ENCODE data around the gene SMC1B. TPM values are rescaled to one million over a fixed set of nuclear protein-coding genes. Genes with fewer than 3 reads are reported as not detected.

Gene SMC1B
- total RNA-seq, 2 experiments from 2014 or later = 1.8 TPM

DNA sequence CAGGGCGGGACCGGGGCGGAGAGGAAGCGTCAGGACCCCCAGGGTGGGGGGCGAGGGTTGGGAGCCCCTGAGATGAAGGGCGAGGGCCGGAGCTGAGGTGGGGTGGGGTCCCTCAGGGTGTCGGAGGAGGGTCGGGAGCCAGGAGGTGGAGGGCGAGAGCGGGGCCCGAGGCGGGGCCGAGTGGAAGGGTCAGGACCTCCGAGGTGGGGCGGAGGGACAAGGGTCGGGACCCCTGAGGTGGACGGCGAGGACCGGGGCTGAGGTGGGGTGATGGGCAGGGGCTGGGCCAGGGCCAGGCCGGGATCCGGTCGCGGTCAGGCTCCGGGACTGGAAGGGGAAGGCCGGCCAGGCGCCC lies 409 bp downstream of the SMC1B start:
- no peak for TF ChIP-seq CTCF (IDR thresholded peaks at IDR 0.05)
- ATAC-seq (no peak), DNase-seq (no peak)
- peaks cover 1% of the 10 kb centered on the region for H3K9me3 Mint-ChIP-seq
- peaks cover 9% of the 10 kb centered on the region for H3K4me1 Mint-ChIP-seq (ENCODE audit: low read depth)
- H3K27ac Mint-ChIP-seq = peak overlapping the region; percentile 85
- H3K27me3 Mint-ChIP-seq = no peaks in the 10 kb centered on the region
- peaks cover 14% of the 10 kb centered on the region for H3K36me3 Mint-ChIP-seq (ENCODE audit: low read depth)
- ChIA-PET POLR2A (interaction anchor here (0.6 to 2.5 kb wide), 18 partner anchors 9 to 106 kb away, joined by 3 to 12 read pairs (median 3); partner anchors contain the start of gene FAM118A), CTCF (no interaction called here)
- intact Hi-C loops (cut with micrococcal nuclease) = no loop called here
- peak overlapping the region; percentile 67 for H3K4me3 Mint-ChIP-seq

- no peak overlapping the region for H3K27ac Mint-ChIP-seq
- H3K36me3 Mint-ChIP-seq (ENCODE audit: low read depth) = no peaks in the 10 kb centered on the region
- intact Hi-C loops (cut with micrococcal nuclease) = no loop called here
- TF ChIP-seq CTCF (IDR thresholded peaks at IDR 0.05) = no peak
- no peak overlapping the region for H3K4me3 Mint-ChIP-seq
- ChIA-PET CTCF (no interaction called here), POLR2A (no interaction called here)
- peaks cover 3% of the 10 kb centered on the region for H3K4me1 Mint-ChIP-seq (ENCODE audit: low read depth)
- H3K27me3 Mint-ChIP-seq = no peaks in the 10 kb centered on the region
- ATAC-seq (no peak), DNase-seq (no peak)
- H3K9me3 Mint-ChIP-seq = peaks cover 3% of the 10 kb centered on the region
Measured at GRCh38 chr22:45407793-45408192, 5.6 kb downstream of the SMC1B start.

GRCh38 chr22:45402466-45402985 lies 10.9 kb downstream of the SMC1B start:
- no peaks in the 10 kb centered on the region for H3K9me3 Mint-ChIP-seq
- no peak overlapping the region for H3K27ac Mint-ChIP-seq
- ChIA-PET POLR2A (interaction anchor here (0.7 kb wide), 1 partner anchor 11 kb away, joined by 3 read pairs; the partner anchor contains the start of gene SMC1B), CTCF (interaction anchor here (1.1 kb wide), 1 partner anchor 31 kb away, joined by 5 read pairs; no protein-coding TSS in a partner anchor)
- intact Hi-C loops (cut with micrococcal nuclease) = no loop called here
- no peak for ATAC-seq
- H3K4me3 Mint-ChIP-seq = no peak overlapping the region
- H3K27me3 Mint-ChIP-seq = no peaks in the 10 kb centered on the region
- no peaks in the 10 kb centered on the region for H3K36me3 Mint-ChIP-seq (ENCODE audit: low read depth)
- DNase-seq = no peak
- TF ChIP-seq CTCF (IDR thresholded peaks at IDR 0.05) = no peak
- H3K4me1 Mint-ChIP-seq (ENCODE audit: low read depth) = no peaks in the 10 kb centered on the region

- H3K27ac Mint-ChIP-seq = no peak overlapping the region
- ChIA-PET CTCF (no interaction called here), POLR2A (interaction anchor here (1.5 kb wide), 1 partner anchor 14 kb away, joined by 6 read pairs; the partner anchor contains the start of genes RIBC2 and SMC1B)
- ATAC-seq = no peak
- no peaks in the 10 kb centered on the region for H3K4me1 Mint-ChIP-seq (ENCODE audit: low read depth)
- intact Hi-C loops (cut with micrococcal nuclease) = no loop called here
- DNase-seq = no peak
- H3K27me3 Mint-ChIP-seq = no peaks in the 10 kb centered on the region
- H3K9me3 Mint-ChIP-seq = no peaks in the 10 kb centered on the region
- no peak overlapping the region for H3K4me3 Mint-ChIP-seq
- H3K36me3 Mint-ChIP-seq (ENCODE audit: low read depth) = no peaks in the 10 kb centered on the region
- no peak for TF ChIP-seq CTCF (IDR thresholded peaks at IDR 0.05)
Measured at GRCh38 chr22:45399712-45400445, 13.5 kb downstream of the SMC1B start.

GRCh38 chr22:45398214-45398613 lies 15.2 kb downstream of the SMC1B start:
- POLR2A ChIA-PET = no interaction called here
- Mint-ChIP-seq H3K4me3 (no peak overlapping the region), H3K27me3 (no peaks in the 10 kb centered on the region), H3K4me1 (ENCODE audit: low read depth) (no peaks in the 10 kb centered on the region), H3K9me3 (no peaks in the 10 kb centered on the region), H3K36me3 (ENCODE audit: low read depth) (no peaks in the 10 kb centered on the region), H3K27ac (no peak overlapping the region)
- DNase-seq (no peak), ATAC-seq (no peak)
- TF ChIP-seq CTCF (IDR thresholded peaks at IDR 0.05) = no peak
- intact Hi-C loops (cut with micrococcal nuclease) = no loop called here
- CTCF ChIA-PET = interaction anchor here (1.4 to 2.0 kb wide), 2 partner anchors 11 to 118 kb away, joined by 5 read pairs; no protein-coding TSS in a partner anchor

Data from activated CD8-positive, alpha-beta T cell treated with anti-CD3 and anti-CD28 coated beads for 36 hours (primary cell).